ENCODE results near the gene CEBPB.
"Not testable (repeated sequence)": the region's sequence is repeated elsewhere in the genome, so short reads cannot be mapped to it uniquely, and the experiment has no call there.

CEBPB gene

DNA sequence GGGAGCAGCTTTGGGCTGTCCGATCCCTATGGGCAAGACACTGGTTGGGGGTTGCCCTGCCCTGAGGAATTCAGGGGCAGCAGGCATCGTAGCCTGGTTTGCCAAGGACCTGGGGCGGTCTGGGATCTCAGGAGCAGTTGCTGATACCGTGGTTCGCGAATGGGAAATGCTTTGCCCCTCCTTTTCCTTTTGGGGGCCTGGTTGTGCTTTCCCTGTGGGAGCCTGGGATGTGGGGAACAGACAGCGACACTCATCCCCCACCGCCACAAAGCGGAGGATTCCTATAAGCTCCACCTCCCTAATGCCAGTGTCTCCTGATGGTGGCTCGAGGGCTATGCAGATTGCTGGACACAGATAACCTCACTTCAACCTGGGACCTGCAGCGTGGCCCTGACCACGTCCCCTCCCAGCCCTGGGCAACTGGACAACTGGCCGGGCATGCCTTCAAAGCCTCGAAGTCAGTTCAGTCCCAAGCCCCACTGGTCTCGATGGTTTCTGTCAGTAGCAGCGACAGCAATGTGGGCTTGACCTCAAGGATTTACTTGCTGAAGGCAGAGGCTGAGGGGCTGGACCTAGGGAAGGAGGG is 3.3 kb downstream of the CEBPB start:
- no peak for ATAC-seq

- ATAC-seq = no peak
These were observed 3.8 kb downstream of the CEBPB start for GRCh38 chr20:50194422-50194830.

DNA sequence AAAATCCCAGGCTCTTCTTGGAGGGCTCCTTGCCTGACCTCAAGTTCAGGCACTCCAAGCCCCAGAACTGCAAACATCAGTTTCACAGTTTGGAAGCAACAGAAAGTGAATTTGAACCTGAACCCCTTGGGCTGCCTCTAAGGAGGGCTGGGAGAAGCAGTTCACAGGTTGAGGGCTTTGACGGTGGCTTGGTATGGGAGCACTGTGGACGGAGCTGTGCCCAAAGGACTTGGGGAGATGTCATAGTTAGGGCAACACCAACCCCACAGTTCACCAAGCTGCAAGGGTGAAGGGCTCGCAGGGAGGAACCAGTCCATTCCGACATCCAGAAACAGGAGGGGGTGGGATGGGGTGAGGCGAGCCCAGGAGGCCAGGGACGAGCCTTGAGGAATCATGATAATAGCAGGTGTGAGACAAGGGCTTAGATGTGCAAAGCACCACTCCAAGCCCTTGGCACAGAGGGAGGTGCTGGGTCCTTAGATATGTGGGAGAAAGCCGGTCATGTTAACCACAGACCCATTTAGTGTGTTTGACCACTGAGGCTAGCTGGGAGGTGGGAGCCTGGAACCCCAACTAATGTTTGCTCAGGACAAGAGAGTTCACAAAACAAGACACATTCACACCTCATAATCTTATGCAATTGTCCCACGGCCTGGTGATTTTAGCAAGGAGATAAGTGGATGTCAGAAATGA is 4.3 kb downstream of the CEBPB start:
- no peak for ATAC-seq

DNA sequence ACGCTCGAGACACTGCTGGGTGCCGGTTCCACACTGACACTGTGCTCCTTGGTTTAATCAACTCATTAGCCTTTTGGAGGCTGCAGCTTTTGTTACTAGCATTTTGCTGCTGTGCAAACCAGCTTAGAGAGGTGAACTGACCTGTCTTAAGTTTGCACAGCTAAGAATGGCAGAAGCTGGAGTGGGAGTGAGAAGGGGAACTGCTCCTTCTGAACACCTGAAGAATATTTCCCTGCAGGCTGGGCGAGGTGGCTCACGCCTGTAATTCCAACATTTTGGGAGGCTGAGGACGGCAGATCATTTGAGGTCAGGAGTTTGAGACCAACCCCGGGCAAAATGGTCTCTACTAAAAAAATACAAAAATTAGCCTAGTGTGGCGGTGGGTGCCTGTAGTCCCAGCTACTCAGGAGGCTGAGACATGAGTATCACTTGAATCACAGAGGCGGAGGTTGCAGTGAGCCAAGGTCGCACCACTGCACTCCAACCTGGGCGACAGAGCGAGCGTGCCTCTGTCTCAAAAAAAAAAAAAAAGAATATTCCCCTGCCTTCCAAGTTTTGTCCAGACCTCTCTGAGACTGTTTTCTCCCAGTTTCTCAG is 5.0 kb downstream of the CEBPB start:
- no peak for ATAC-seq

- ATAC-seq = no peak
These were observed 5.6 kb downstream of the CEBPB start for GRCh38 chr20:50196248-50196647.

GRCh38 chr20:50196896-50197295 is 6.3 kb downstream of the CEBPB start:
- no peak for ATAC-seq

- no peak for ATAC-seq
These were observed 7.0 kb downstream of the CEBPB start for GRCh38 chr20:50197463-50198179.

DNA sequence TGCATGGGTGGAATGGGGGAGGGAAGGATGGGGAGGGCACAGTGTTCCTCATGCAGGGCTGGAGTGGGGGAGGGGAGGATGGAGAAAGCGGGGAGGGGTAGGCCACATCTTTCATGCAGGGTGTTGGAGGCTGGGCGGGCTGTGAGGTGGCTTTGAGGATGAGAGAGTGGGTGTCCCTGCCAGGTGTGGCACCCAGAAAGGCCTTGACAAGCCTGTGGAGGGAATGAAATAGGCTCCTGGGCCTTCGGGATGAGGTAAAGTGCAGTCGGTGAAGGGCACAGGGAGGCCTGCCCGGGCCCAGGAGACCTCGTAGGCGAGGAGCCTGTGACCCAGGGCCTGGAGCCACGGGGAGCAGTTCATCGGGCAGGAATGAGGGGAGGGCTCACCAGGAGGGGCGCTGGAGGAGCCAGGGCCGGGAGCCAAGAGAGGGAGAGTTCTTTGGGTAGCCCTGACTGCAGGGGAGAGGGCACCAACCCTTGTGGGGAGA is 7.6 kb downstream of the CEBPB start:
- no peak for ATAC-seq

- ATAC-seq = no peak
These were observed 8.1 kb downstream of the CEBPB start for GRCh38 chr20:50198716-50199115.

- no peak for ATAC-seq
These were observed 9.1 kb downstream of the CEBPB start for GRCh38 chr20:50199703-50200102.

DNA sequence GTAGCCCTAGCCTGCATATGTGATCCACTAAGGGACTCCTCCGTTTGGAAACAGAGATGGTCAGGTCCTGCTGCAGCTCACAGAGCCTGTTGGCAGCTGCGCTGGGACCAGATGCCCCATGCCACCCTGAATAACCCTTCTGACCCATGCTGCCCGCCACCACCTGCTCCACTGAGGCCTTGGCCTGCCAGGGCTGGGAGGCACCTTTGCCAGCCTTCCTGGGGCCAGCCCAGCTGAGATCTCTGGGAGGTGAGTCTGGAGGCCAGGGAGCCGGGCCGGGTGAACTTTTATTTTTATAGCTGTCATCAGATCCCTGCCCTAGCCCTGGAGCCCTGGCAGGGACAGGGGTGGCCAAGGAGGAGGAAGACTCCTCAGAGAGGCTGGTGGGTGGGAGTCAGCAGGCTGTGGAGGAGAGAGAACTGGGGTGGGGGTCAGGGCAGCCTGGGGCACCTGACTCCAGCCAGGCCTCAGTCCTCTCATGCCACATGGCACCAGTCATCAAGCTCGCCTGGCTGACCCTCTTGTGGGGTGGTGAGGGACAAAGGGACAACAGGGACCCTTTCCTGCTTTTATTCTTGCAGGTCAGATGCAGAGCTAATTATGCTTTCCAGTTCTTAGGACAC is 10.0 kb downstream of the CEBPB start:
- ATAC-seq = no peak

GRCh38 chr20:50201710-50202109 is 11.1 kb downstream of the CEBPB start:
- ATAC-seq = not testable (repeated sequence)

- no peak for ATAC-seq
These were observed 12.0 kb downstream of the CEBPB start for GRCh38 chr20:50202677-50203076.

GRCh38 chr20:50203951-50204937 is 13.6 kb downstream of the CEBPB start:
- ATAC-seq = no peak

- ATAC-seq = no peak
These were observed 16.4 kb downstream of the CEBPB start for GRCh38 chr20:50207026-50207425.

- ATAC-seq = no peak
These were observed 17.5 kb downstream of the CEBPB start for GRCh38 chr20:50208085-50208491.

GRCh38 chr20:50208815-50209214 is 18.2 kb downstream of the CEBPB start:
- not testable (repeated sequence) for ATAC-seq

DNA sequence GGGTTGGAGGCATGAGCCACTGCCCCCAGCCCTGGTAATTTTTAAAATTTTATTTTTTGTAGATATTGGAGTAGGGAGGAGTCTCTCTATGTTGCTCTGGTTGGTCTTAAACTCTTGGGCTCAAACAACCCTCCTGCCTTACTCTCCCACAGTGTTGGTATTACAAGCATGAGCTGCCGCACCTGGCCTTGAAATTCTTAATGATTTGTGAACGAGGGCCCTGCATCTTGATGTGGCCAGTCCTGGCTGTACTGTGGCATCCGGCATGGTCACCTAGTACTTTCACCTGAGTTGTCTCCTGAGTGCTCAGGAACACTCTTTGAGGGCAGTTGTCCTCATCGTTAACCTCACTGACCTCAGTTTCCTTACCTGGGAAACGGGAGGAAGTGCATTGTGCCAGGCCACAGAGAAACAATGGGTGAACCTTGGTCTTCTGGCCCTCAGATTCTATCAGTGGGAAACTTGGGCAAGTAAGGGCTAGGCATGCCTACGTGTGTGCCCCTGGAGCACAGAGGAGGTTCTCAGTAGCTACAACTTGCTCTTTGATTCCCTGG is 19.5 kb downstream of the CEBPB start:
- no peak for ATAC-seq

DNA sequence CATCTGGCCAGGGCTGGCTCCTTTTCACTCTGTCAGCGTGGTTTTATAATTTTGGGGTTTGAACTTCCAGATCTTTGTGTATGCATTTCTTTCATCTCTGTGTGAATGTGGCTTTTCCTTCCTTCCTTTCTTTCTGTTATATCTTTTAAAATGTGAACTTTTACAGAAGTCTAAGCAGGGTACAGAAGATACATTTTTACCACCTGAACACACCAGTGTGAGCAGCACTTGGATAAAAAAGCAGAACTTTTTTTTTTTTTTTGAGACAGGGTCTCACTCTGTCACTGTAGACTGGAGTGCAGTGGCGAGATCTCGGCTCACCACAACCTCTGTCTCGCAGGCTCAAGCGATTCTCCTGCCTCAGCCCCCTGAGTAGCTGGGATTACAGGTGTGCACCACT is 20.5 kb downstream of the CEBPB start:
- ATAC-seq = no peak

DNA sequence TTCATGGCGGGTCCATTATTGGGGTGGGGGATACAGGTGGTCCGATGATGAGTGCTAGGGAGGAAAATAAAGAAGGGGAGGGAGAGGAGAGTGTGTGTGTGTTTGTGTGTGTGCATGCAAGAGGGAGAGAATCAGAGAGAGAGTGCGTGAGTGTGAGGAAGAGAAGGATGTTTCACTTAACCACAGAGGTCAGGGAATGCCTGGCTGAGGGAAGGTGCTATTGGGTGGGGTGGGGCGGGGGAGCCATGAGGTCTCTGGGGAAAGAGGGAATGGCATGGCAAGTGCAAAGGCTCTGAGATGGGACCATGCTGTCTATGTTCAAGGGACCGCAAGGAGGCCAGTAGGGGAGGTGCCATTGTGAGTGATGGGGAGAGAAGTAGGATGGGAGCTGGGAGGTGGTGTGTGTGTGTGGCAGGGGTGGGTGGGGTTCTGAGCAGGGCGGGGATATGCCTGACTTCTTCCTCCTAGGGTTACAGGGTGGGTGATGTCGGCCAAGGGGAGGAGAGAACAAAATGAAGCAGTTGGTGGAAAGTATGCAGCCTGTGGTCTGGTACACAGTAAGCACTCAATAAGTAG is 23.0 kb downstream of the CEBPB start:
- ATAC-seq = no peak

All from activated CD4-positive, CD25-positive, alpha-beta regulatory T cell treated with anti-CD3 and anti-CD28 coated beads, Interleukin-2, amount 50 U/mL, for 24 hours (primary cell).